OCI-LY7 (cell line): Measurements from ENCODE around the gene CELF2. TPM values are rescaled to one million over a fixed set of nuclear protein-coding genes. Genes with fewer than 3 reads are reported as not detected.

Experiments
- BruUV-seq: library from RNA; stranded (reverse); fragments of 400-500 nt; replicated peaks from 2 replicates; lab custom pipeline; 2021; lab: Mats Ljungman, UMichigan
- CTCF ChIA-PET: fragments of 300-600 bp; sonication (Branson Sonifier 250); formaldehyde crosslinking; loops from one replicate; lab custom pipeline; 2022; ENCODE audit warnings: antibody characterized with exemption; ENCODE audit not compliant: unreplicated experiment; lab: Charles Lee
- POLR2A ChIA-PET: fragments of 300-600 bp; sonication (Branson Sonifier 250); formaldehyde crosslinking; loops from one replicate; lab custom pipeline; 2022; ENCODE audit warnings: antibody characterized with exemption; lab: Charles Lee
- DNase-seq: peaks from one replicate; pipeline ENCODE4 v3.0.0-alpha.2; 2015; ENCODE audit warnings: low spot score
- H2AFZ ChIP-seq: fragments of 200-600 bp; sonication (generic), shearing (Covaris generic); 2 replicates; pipeline ENCODE4 v1.6.1; 2014; ENCODE audit warnings: mild to moderate bottlenecking, antibody characterized with exemption, low read length, moderate library complexity
- H3K27ac ChIP-seq: fragments of 200-600 bp; sonication (generic); 2 replicates; pipeline ENCODE4 v1.5.1; 2014; ENCODE audit warnings: mixed run types, low read depth, mild to moderate bottlenecking, moderate library complexity, low read length, inconsistent platforms; ENCODE audit not compliant: poor library complexity, severe bottlenecking
- H3K36me3 ChIP-seq: fragments of 200-600 bp; sonication (generic); 2 replicates; pipeline ENCODE4 v1.6.1; 2014; ENCODE audit warnings: mild to moderate bottlenecking, antibody characterized with exemption, low read length, moderate library complexity, mixed read lengths; ENCODE audit not compliant: insufficient read depth
- H3K4me1 ChIP-seq: fragments of 200-600 bp; sonication (generic); 2 replicates; pipeline ENCODE4 v1.5.1; 2014; ENCODE audit warnings: mild to moderate bottlenecking, low read length; ENCODE audit not compliant: insufficient read depth, poor library complexity, severe bottlenecking
- H3K4me2 ChIP-seq: fragments of 200-600 bp; sonication (generic); 2 replicates; pipeline ENCODE4 v1.6.1; 2014; ENCODE audit warnings: mild to moderate bottlenecking, low read length
- H3K4me3 ChIP-seq: fragments of 200-600 bp; sonication (generic); 2 replicates; pipeline ENCODE4 v1.5.1; 2014; ENCODE audit warnings: mild to moderate bottlenecking, low read depth, low read length; ENCODE audit not compliant: poor library complexity, severe bottlenecking
- H3K79me2 ChIP-seq: fragments of 200-600 bp; sonication (generic); 2 replicates; pipeline ENCODE4 v1.6.1; 2016; ENCODE audit warnings: low read depth, mild to moderate bottlenecking, low read length, moderate library complexity, mixed read lengths; ENCODE audit not compliant: insufficient read depth
- H3K9me2 ChIP-seq: fragments of 200-600 bp; sonication (generic); 2 replicates; pipeline ENCODE4 v1.6.1; 2016; ENCODE audit warnings: mild to moderate bottlenecking, low read length, mixed read lengths; ENCODE audit not compliant: insufficient read depth
- H3K9me3 ChIP-seq: fragments of 200-600 bp; sonication (generic); 2 replicates; pipeline ENCODE4 v1.6.1; 2014; ENCODE audit warnings: mild to moderate bottlenecking, mixed run types, low read length, mixed read lengths
- H4K20me1 ChIP-seq: fragments of 200-600 bp; sonication (generic); 2 replicates; pipeline ENCODE4 v1.6.1; 2014; ENCODE audit warnings: mild to moderate bottlenecking, antibody characterized with exemption, low read length, moderate library complexity, mixed read lengths; ENCODE audit not compliant: insufficient read depth
- CTCF ChIP-seq: fragments of 200-600 bp; sonication (generic); conservative IDR thresholded peaks from 2 replicates; pipeline ENCODE4 v1.5.1; 2014; ENCODE audit warnings: mild to moderate bottlenecking, antibody characterized with exemption, low read length, moderate library complexity, mixed read lengths
- EZH2phosphoT487 ChIP-seq: fragments of 200-600 bp; sonication (generic); IDR thresholded peaks from 2 replicates; pipeline ENCODE4 v1.6.1; 2018; ENCODE audit warnings: low read depth, borderline replicate concordance, mild to moderate bottlenecking, mixed run types, antibody characterized with exemption, low read length, moderate library complexity, mixed read lengths
- intact Hi-C: fragments of 100-400 bp; cut with micrococcal nuclease; formaldehyde crosslinking; loops from one replicate; pipeline ENCODE4 v1.10.0; 2022; ENCODE audit not compliant: unreplicated experiment
- total RNA-seq, 2 experiments: library from RNA; depleted of rRNA in 1 of 2; stranded (reverse); fragments of >200 nt in 1 of 2; shearing (Covaris generic) in 1 of 2; gene quantifications; 2 replicates each; pipeline ENCODE4 v1.2.3, GENCODE V29; 2014 to 2022

The CELF2 gene
- total RNA-seq, 2 experiments from 2014 or later, result 5.4 to 19.1 TPM

DNA sequence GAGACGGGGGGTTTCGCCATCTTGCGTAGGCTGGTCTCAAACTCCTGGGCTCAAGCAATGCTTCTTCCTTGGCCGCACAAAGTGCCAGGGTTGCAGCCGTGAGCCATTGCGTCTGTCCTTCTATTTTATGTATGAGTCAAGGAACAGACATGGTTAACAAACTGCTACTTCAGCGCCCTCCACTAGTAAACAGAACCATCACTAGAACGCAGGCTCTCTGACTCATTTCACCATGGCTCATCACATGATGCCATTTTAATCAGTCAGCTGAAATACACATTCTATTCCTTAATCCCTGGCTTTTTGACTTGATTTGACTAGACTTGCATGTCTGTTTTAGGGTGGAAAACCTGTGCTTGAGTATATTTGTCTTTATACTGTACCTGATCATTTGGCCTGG lies 41.3 kb downstream of the CELF2 start:
- intact Hi-C loops, result no loop called here
- TF ChIP-seq CTCF, result no peak
- TF ChIP-seq EZH2phosphoT487, result no peak
- ChIA-PET CTCF (no interaction called here), POLR2A (interaction anchor here (1.2 kb wide), 1 partner anchor 39 kb away, joined by 4 read pairs; no protein-coding TSS in a partner anchor)
- Histone ChIP-seq H3K9me2 (no peaks in the 10 kb centered on the region), H3K79me2 (no peaks in the 10 kb centered on the region), H3K27ac (no peak overlapping the region), H3K4me2 (no peak overlapping the region), H2AFZ (no peak overlapping the region), H3K36me3 (no peaks in the 10 kb centered on the region), H3K4me3 (no peak overlapping the region), H3K4me1 (no peaks in the 10 kb centered on the region), H3K9me3 (no peaks in the 10 kb centered on the region), H4K20me1 (no peaks in the 10 kb centered on the region)
- no TSS peak for BruUV-seq
- no peak for DNase-seq

GRCh38 chr10:11063856-11064255 lies 46.2 kb downstream of the CELF2 start:
- Histone ChIP-seq H3K9me2 (no peaks in the 10 kb centered on the region), H3K79me2 (no peaks in the 10 kb centered on the region), H4K20me1 (no peaks in the 10 kb centered on the region), H3K9me3 (no peaks in the 10 kb centered on the region), H3K27ac (no peak overlapping the region), H3K36me3 (no peaks in the 10 kb centered on the region), H2AFZ (no peak overlapping the region), H3K4me3 (no peak overlapping the region), H3K4me2 (no peak overlapping the region), H3K4me1 (no peaks in the 10 kb centered on the region)
- TF ChIP-seq CTCF (no peak), EZH2phosphoT487 (no peak)
- ChIA-PET POLR2A (no interaction called here), CTCF (no interaction called here)
- intact Hi-C loops, result no loop called here
- DNase-seq, result no peak
- no TSS peak for BruUV-seq

DNA sequence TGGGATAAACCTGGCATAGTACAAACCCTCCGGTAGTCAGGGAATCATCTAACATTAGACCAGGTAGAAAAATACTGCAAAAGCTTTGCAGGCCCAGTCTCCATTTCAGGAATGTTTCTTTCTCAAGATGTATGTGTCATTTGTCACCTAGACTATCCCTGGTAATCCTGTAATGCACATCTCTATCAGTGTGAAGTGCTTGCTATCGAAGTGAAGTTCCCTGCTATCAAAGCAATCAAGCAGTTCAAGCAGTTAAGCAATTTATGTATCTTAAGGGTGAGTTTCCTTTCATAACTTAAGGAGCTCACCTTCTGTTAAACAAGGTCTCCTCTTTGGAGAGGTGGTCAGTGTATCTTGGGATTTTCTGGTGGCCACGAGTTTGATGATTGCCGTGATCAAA lies 47.2 kb downstream of the CELF2 start:
- CTCF ChIA-PET, result no interaction called here

More for the DNA sequence above, 47.2 kb downstream of the CELF2 start:
- no peaks in the 10 kb centered on the region for H3K9me2 ChIP-seq
- no peak overlapping the region for H3K27ac ChIP-seq
- no peaks in the 10 kb centered on the region for H3K79me2 ChIP-seq
- TF ChIP-seq EZH2phosphoT487, result no peak
- TF ChIP-seq CTCF, result no peak
- intact Hi-C loops, result no loop called here
- no peak overlapping the region for H3K4me3 ChIP-seq
- H3K36me3 ChIP-seq, result no peaks in the 10 kb centered on the region
- no peaks in the 10 kb centered on the region for H3K9me3 ChIP-seq
- no peak overlapping the region for H3K4me2 ChIP-seq
- BruUV-seq, result no TSS peak
- H3K4me1 ChIP-seq, result no peaks in the 10 kb centered on the region
- no peaks in the 10 kb centered on the region for H4K20me1 ChIP-seq
- POLR2A ChIA-PET, result no interaction called here
- no peak overlapping the region for H2AFZ ChIP-seq
- no peak for DNase-seq
